PC-9 (cell line): ENCODE results near the gene MRM1. TPM values are rescaled to one million over a fixed set of nuclear protein-coding genes. Genes with fewer than 3 reads are reported as not detected.
A peak's percentile ranks its signal among the peaks of the same experiment; 100 is the strongest.

Experiments
- BruUV-seq: library from RNA; stranded (reverse); fragments of 400-500 nt; replicated peaks from 2 replicates; lab custom pipeline; 2021; lab: Mats Ljungman, UMichigan
- CTCF ChIA-PET: fragments of 300-600 bp; sonication (Branson Sonifier 250); formaldehyde crosslinking; loops from one replicate; lab custom pipeline; 2022; ENCODE audit warnings: antibody characterized with exemption; lab: Charles Lee
- POLR2A ChIA-PET: fragments of 300-600 bp; sonication (Branson Sonifier 250); formaldehyde crosslinking; loops from one replicate; lab custom pipeline; 2022; ENCODE audit warnings: antibody characterized with exemption; ENCODE audit not compliant: unreplicated experiment; lab: Charles Lee
- DNase-seq, 2 experiments: peaks; one replicate each; pipeline versions ENCODE4 v3.0.0 to v3.0.0-alpha.2; 2015 to 2022; ENCODE audit warnings: mixed read lengths in 1 of 2
- H2AFZ ChIP-seq: fragments of 200-600 bp; sonication (generic); 2 replicates; pipeline ENCODE4 v1.8.1; 2017; ENCODE audit warnings: antibody characterized with exemption
- H3F3A ChIP-seq: fragments of 200-600 bp; sonication (generic); 2 replicates; pipeline ENCODE4 v1.8.1; 2017; ENCODE audit warnings: antibody characterized with exemption, mild to moderate bottlenecking, low read depth; ENCODE audit not compliant: insufficient read depth
- H3K27ac ChIP-seq: fragments of 200-600 bp; sonication (generic); 2 replicates; pipeline ENCODE4 v1.6.1; 2016; ENCODE audit warnings: mixed run types
- H3K27me3 ChIP-seq: fragments of 200-600 bp; sonication (generic); 2 replicates; pipeline ENCODE4 v1.6.1; 2016; ENCODE audit warnings: low read depth, mixed run types; ENCODE audit not compliant: insufficient read depth
- H3K36me3 ChIP-seq: fragments of 200-600 bp; sonication (generic); 2 replicates; pipeline ENCODE4 v1.6.1; 2016; ENCODE audit warnings: low read depth, mixed run types
- H3K4me1 ChIP-seq: fragments of 200-600 bp; sonication (generic); replicated peaks from 2 replicates; pipeline ENCODE4 v1.6.1; 2016; ENCODE audit warnings: mixed run types; ENCODE audit not compliant: insufficient read depth
- H3K4me2 ChIP-seq: fragments of 200-600 bp; sonication (generic); 2 replicates; pipeline ENCODE4 v1.6.1; 2017; ENCODE audit warnings: mixed run types
- H3K4me3 ChIP-seq: fragments of 200-600 bp; sonication (generic); 2 replicates; pipeline ENCODE4 v1.6.1; 2016; ENCODE audit warnings: mixed run types
- H3K79me2 ChIP-seq: fragments of 200-600 bp; sonication (generic); 2 replicates; pipeline ENCODE4 v1.6.1; 2017; ENCODE audit warnings: low read depth, mixed run types
- H3K9me2 ChIP-seq: fragments of 200-600 bp; sonication (generic); 2 replicates; pipeline ENCODE4 v1.8.1; 2017; ENCODE audit warnings: mild to moderate bottlenecking; ENCODE audit not compliant: insufficient read depth
- H3K9me3 ChIP-seq: fragments of 200-600 bp; sonication (generic); 2 replicates; pipeline ENCODE4 v1.8.1; 2016; ENCODE audit warnings: low read depth; ENCODE audit not compliant: insufficient read depth
- H4K20me1 ChIP-seq: fragments of 200-600 bp; sonication (generic); 2 replicates; pipeline ENCODE4 v1.8.1; 2017; ENCODE audit not compliant: insufficient read depth
- CTCF ChIP-seq: fragments of 200-600 bp; sonication (generic); conservative IDR thresholded peaks from 2 replicates; pipeline ENCODE4 v1.6.1; 2017; ENCODE audit warnings: mixed run types, antibody characterized with exemption, mild to moderate bottlenecking, moderate library complexity
- EZH2 ChIP-seq: fragments of 200-600 bp; sonication (generic); IDR thresholded peaks from 2 replicates; pipeline ENCODE4 v1.8.0; 2017; ENCODE audit warnings: antibody characterized with exemption, low read depth
- intact Hi-C: fragments of 100-400 bp; cut with micrococcal nuclease; formaldehyde crosslinking; loops from one replicate; pipeline ENCODE4 v1.10.0; 2022; ENCODE audit not compliant: unreplicated experiment
- total RNA-seq: library from RNA; stranded (reverse); gene quantifications from 2 replicates; pipeline ENCODE4 v1.2.3, GENCODE V29; 2021

The MRM1 gene
- total RNA-seq, 1 experiment from 2014 or later, result 9.6 TPM

- H3K9me2 ChIP-seq, result no peaks in the 10 kb centered on the region
- no peaks in the 10 kb centered on the region for H3K36me3 ChIP-seq
- CTCF ChIA-PET, result no interaction called here
- no peak for DNase-seq
- peaks cover 39% of the 10 kb centered on the region for H3K79me2 ChIP-seq
- peak overlapping the region; percentile 65; the same call in 1 of the 2 replicates for H3K27ac ChIP-seq
- H3K4me1 ChIP-seq, result peaks cover 8% of the 10 kb centered on the region; the same call in 1 of the 2 replicates
- no peaks in the 10 kb centered on the region for H3K9me3 ChIP-seq
- H3K27me3 ChIP-seq, result no peaks in the 10 kb centered on the region
- intact Hi-C loops, result loop anchor here (5.0 kb wide), 2 partner anchors 757 to 972 kb away; no protein-coding TSS in a partner anchor
- POLR2A ChIA-PET, result interaction anchor here (0.5 to 1.1 kb wide), 3 partner anchors 8 to 608 kb away, joined by 3 to 8 read pairs (median 3); no protein-coding TSS in a partner anchor
- peak overlapping the region; percentile 92; the same call in 1 of the 2 replicates for H2AFZ ChIP-seq
- peak overlapping the region; percentile 77 for H3K4me3 ChIP-seq
- TF ChIP-seq EZH2 (no peak), CTCF (no peak)
- H3F3A ChIP-seq, result peaks cover 5% of the 10 kb centered on the region; the same call in 1 of the 2 replicates
- H4K20me1 ChIP-seq, result peaks cover 7% of the 10 kb centered on the region; the same call in 1 of the 2 replicates
- BruUV-seq, result no TSS peak
- peak overlapping the region; percentile 93 for H3K4me2 ChIP-seq
Measured at GRCh38 chr17:36600465-36600864, 918 bp upstream of the MRM1 start.

GRCh38 chr17:36600936-36601302, 464 bp upstream of the MRM1 start:
- ChIA-PET CTCF (interaction anchor here (1.0 kb wide), 1 partner anchor 57 kb away, joined by 3 read pairs; no protein-coding TSS in a partner anchor), POLR2A (interaction anchor here (0.5 to 1.1 kb wide), 4 partner anchors 9 to 607 kb away, joined by 3 to 8 read pairs (median 4); no protein-coding TSS in a partner anchor)
- H3K4me2 ChIP-seq, result peak overlapping the region; percentile 93
- H3K27ac ChIP-seq, result peak overlapping the region; percentile 65
- intact Hi-C loops, result loop anchor here (5.0 kb wide), 2 partner anchors 756 to 971 kb away; no protein-coding TSS in a partner anchor
- H3K4me1 ChIP-seq, result peaks cover 8% of the 10 kb centered on the region; the same call in 1 of the 2 replicates
- H3K36me3 ChIP-seq, result no peaks in the 10 kb centered on the region
- peaks cover 12% of the 10 kb centered on the region; the same call in 1 of the 2 replicates for H4K20me1 ChIP-seq
- TSS peak; percentile 96 for BruUV-seq
- H3F3A ChIP-seq, result peaks cover 5% of the 10 kb centered on the region; the same call in 1 of the 2 replicates
- H3K9me3 ChIP-seq, result no peaks in the 10 kb centered on the region
- H2AFZ ChIP-seq, result peak overlapping the region; percentile 92
- peak overlapping the region; percentile 77 for H3K4me3 ChIP-seq
- TF ChIP-seq EZH2 (no peak), CTCF (no peak)
- H3K79me2 ChIP-seq, result peaks cover 43% of the 10 kb centered on the region
- no peaks in the 10 kb centered on the region for H3K27me3 ChIP-seq
- no peak for DNase-seq
- H3K9me2 ChIP-seq, result no peaks in the 10 kb centered on the region

- peak overlapping the region; percentile 77 for H3K4me3 ChIP-seq
- no peaks in the 10 kb centered on the region for H3K9me3 ChIP-seq
- intact Hi-C loops, result loop anchor here (5.0 kb wide), 2 partner anchors 755 to 970 kb away; no protein-coding TSS in a partner anchor
- ChIA-PET POLR2A (interaction anchor here (0.5 to 1.0 kb wide), 6 partner anchors 9 to 1018 kb away, joined by 3 to 5 read pairs (median 4); no protein-coding TSS in a partner anchor), CTCF (interaction anchor here (0.5 to 1.4 kb wide), 7 partner anchors 41 to 771 kb away, joined by 3 to 8 read pairs (median 3); no protein-coding TSS in a partner anchor)
- peak overlapping the region; percentile 93 for H3K4me2 ChIP-seq
- no peak overlapping the region; the same call in 1 of the 2 replicates for H3K27ac ChIP-seq
- H2AFZ ChIP-seq, result peak overlapping the region; percentile 92
- no peaks in the 10 kb centered on the region for H3K9me2 ChIP-seq
- peaks cover 5% of the 10 kb centered on the region; the same call in 1 of the 2 replicates for H3F3A ChIP-seq
- no peaks in the 10 kb centered on the region for H3K36me3 ChIP-seq
- DNase-seq, result peak in 1 of 2 experiments; percentile 19
- H3K4me1 ChIP-seq, result peaks cover 8% of the 10 kb centered on the region; the same call in 1 of the 2 replicates
- BruUV-seq, result no TSS peak
- peaks cover 14% of the 10 kb centered on the region; the same call in 1 of the 2 replicates for H4K20me1 ChIP-seq
- TF ChIP-seq EZH2, result no peak
- no peak for TF ChIP-seq CTCF
- peaks cover 46% of the 10 kb centered on the region for H3K79me2 ChIP-seq
- no peaks in the 10 kb centered on the region for H3K27me3 ChIP-seq
Measured at GRCh38 chr17:36602030-36602748, 806 bp downstream of the MRM1 start.
